Effector memory CD4-positive, alpha-beta T cell (primary cell): Measurements from ENCODE around the gene FBXL16.
A peak's percentile ranks its signal among the peaks of the same experiment; 100 is the strongest.

Source experiments
- DNase-seq, 3 donors: peaks; one replicate each; pipeline ENCODE4 v3.0.0-alpha.2; 2020
- H3K27ac ChIP-seq: 2 replicates; pipeline ENCODE4 v1.7.0; 2013; ENCODE audit warnings: mild to moderate bottlenecking, low read length, moderate library complexity; ENCODE audit not compliant: insufficient read depth, poor library complexity, severe bottlenecking
- H3K27me3 ChIP-seq: replicated peaks from 2 replicates; pipeline ENCODE4 v1.7.0; 2013; ENCODE audit warnings: mild to moderate bottlenecking, low read length; ENCODE audit not compliant: insufficient read depth, control insufficient read depth, poor library complexity, severe bottlenecking
- H3K36me3 ChIP-seq: 2 replicates; pipeline ENCODE4 v1.7.0; 2013; ENCODE audit warnings: mild to moderate bottlenecking, low read length, moderate library complexity; ENCODE audit not compliant: control insufficient read depth, insufficient read depth
- H3K4me1 ChIP-seq: 2 replicates; pipeline ENCODE4 v1.7.0; 2013; ENCODE audit warnings: low read length, mild to moderate bottlenecking; ENCODE audit not compliant: control insufficient read depth, insufficient read depth, poor library complexity, severe bottlenecking
- H3K4me3 ChIP-seq: 2 replicates; pipeline ENCODE4 v1.7.0; 2013; ENCODE audit warnings: low read length, low read depth, mild to moderate bottlenecking; ENCODE audit not compliant: insufficient read depth, poor library complexity, severe bottlenecking
- H3K9me3 ChIP-seq: 2 replicates; pipeline ENCODE4 v1.7.0; 2013; ENCODE audit warnings: mild to moderate bottlenecking, low read length, moderate library complexity; ENCODE audit not compliant: control insufficient read depth

Gene FBXL16

GRCh38 chr16:648781-649589 lies 56.6 kb downstream of the FBXL16 start, which contains the start of gene WDR90:
TSS of gene WDR90 (plus strand) at chr16:649365. CDS start at chr16:649417, 52 bp downstream.
- H3K36me3 ChIP-seq = no peaks in the 10 kb centered on the region
- H3K4me1 ChIP-seq = peaks cover 21% of the 10 kb centered on the region

GRCh38 chr16:648071-648780 lies 57.4 kb downstream of the FBXL16 start:
- no peak for DNase-seq
- Histone ChIP-seq H3K4me3 (peak overlapping the region; percentile 64), H3K9me3 (no peaks in the 10 kb centered on the region), H3K36me3 (no peaks in the 10 kb centered on the region), H3K27me3 (no peaks in the 10 kb centered on the region), H3K4me1 (peaks cover 21% of the 10 kb centered on the region), H3K27ac (peak overlapping the region; percentile 91)

More at GRCh38 chr16:648781-649589, 56.6 kb downstream of the FBXL16 start, which contains the start of gene WDR90:
- Histone ChIP-seq H3K9me3 (no peaks in the 10 kb centered on the region), H3K27ac (peak within 1 kb of the TSS; percentile 91), H3K27me3 (no peaks in the 10 kb centered on the region), H3K4me3 (peak within 1 kb of the TSS; percentile 64)
- peak; percentile 85 to 91 (median 86) for DNase-seq

GRCh38 chr16:647173-647902 lies 58.3 kb downstream of the FBXL16 start:
- H3K9me3 ChIP-seq = no peaks in the 10 kb centered on the region
- H3K4me3 ChIP-seq = no peak overlapping the region
- no peaks in the 10 kb centered on the region for H3K36me3 ChIP-seq
- no peak overlapping the region for H3K27ac ChIP-seq
- H3K27me3 ChIP-seq = no peaks in the 10 kb centered on the region
- peaks cover 24% of the 10 kb centered on the region for H3K4me1 ChIP-seq
- DNase-seq = no peak

- no peak for DNase-seq
- Histone ChIP-seq H3K36me3 (no peaks in the 10 kb centered on the region), H3K9me3 (no peaks in the 10 kb centered on the region), H3K27me3 (no peaks in the 10 kb centered on the region), H3K27ac (no peak overlapping the region), H3K4me3 (no peak overlapping the region), H3K4me1 (peaks cover 24% of the 10 kb centered on the region)
These were observed 58.9 kb downstream of the FBXL16 start for GRCh38 chr16:646679-647172.

GRCh38 chr16:645852-646678 lies 59.5 kb downstream of the FBXL16 start:
- Histone ChIP-seq H3K27ac (no peak overlapping the region), H3K4me1 (peaks cover 30% of the 10 kb centered on the region), H3K4me3 (no peak overlapping the region), H3K36me3 (no peaks in the 10 kb centered on the region), H3K27me3 (no peaks in the 10 kb centered on the region), H3K9me3 (no peaks in the 10 kb centered on the region)
- no peak for DNase-seq

GRCh38 chr16:644556-644955 lies 61.0 kb downstream of the FBXL16 start:
- no peak for DNase-seq
- no peak overlapping the region for H3K4me3 ChIP-seq
- no peak overlapping the region for H3K27ac ChIP-seq
- H3K36me3 ChIP-seq = no peaks in the 10 kb centered on the region
- no peaks in the 10 kb centered on the region for H3K27me3 ChIP-seq
- H3K9me3 ChIP-seq = no peaks in the 10 kb centered on the region
- peaks cover 27% of the 10 kb centered on the region for H3K4me1 ChIP-seq

GRCh38 chr16:643050-643368 lies 62.6 kb downstream of the FBXL16 start:
- Histone ChIP-seq H3K9me3 (no peaks in the 10 kb centered on the region), H3K36me3 (no peaks in the 10 kb centered on the region), H3K4me3 (no peak overlapping the region), H3K4me1 (peaks cover 17% of the 10 kb centered on the region), H3K27ac (no peak overlapping the region), H3K27me3 (no peaks in the 10 kb centered on the region)
- DNase-seq = no peak
